Measurements from ENCODE around the gene CHCHD2.
"Not testable (repeated sequence)": the region's sequence is repeated elsewhere in the genome, so short reads cannot be mapped to it uniquely, and the experiment has no call there.

Gene CHCHD2

GRCh38 chr7:56081626-56082340 lies 24.5 kb downstream of the CHCHD2 start:
- no peaks in the 10 kb centered on the region for H3K27me3 ChIP-seq (ENCODE audit: insufficient read depth, poor library complexity, severe bottlenecking)
- no peak overlapping the region for H3K4me3 ChIP-seq (replicated peaks; ENCODE audit: insufficient read depth, low read length)
- no peak overlapping the region for H3K27ac ChIP-seq (replicated peaks)
- DNase-seq (ENCODE audit: low read depth in 1 of 2, low spot score in 1 of 2): no peak
- TF ChIP-seq REST (IDR thresholded peaks at IDR 0.05; ENCODE audit: insufficient replicate concordance, low read depth) (no peak), GABPA (IDR thresholded peaks at IDR 0.05; ENCODE audit: low read depth) (no peak), SPI1 (IDR thresholded peaks at IDR 0.05; ENCODE audit: borderline replicate concordance, low read depth) (no peak), CTCF (IDR thresholded peaks at IDR 0.05; ENCODE audit: insufficient read depth, low read length) (no peak), POLR2AphosphoS5 (IDR thresholded peaks at IDR 0.05; ENCODE audit: low read depth) (no peak)

- not testable (repeated sequence) for H3K27ac ChIP-seq (replicated peaks); H3K27me3 ChIP-seq (ENCODE audit: insufficient read depth, poor library complexity, severe bottlenecking); H3K4me3 ChIP-seq (replicated peaks; ENCODE audit: insufficient read depth, low read length); DNase-seq (ENCODE audit: low read depth in 1 of 2, low spot score in 1 of 2)
Measured at GRCh38 chr7:56080726-56081435, 25.4 kb downstream of the CHCHD2 start.

- Histone ChIP-seq H3K27me3 (ENCODE audit: insufficient read depth, poor library complexity, severe bottlenecking) (no peaks in the 10 kb centered on the region), H3K27ac (replicated peaks) (no peak overlapping the region), H3K4me3 (replicated peaks; ENCODE audit: insufficient read depth, low read length) (no peak overlapping the region)
- no peak for TF ChIP-seq POLR2AphosphoS5 (IDR thresholded peaks at IDR 0.05; ENCODE audit: low read depth)
- no peak for TF ChIP-seq REST (IDR thresholded peaks at IDR 0.05; ENCODE audit: insufficient replicate concordance, low read depth)
- no peak for TF ChIP-seq SPI1 (IDR thresholded peaks at IDR 0.05; ENCODE audit: borderline replicate concordance, low read depth)
- TF ChIP-seq GABPA (IDR thresholded peaks at IDR 0.05; ENCODE audit: low read depth): no peak
- no peak for TF ChIP-seq CTCF (IDR thresholded peaks at IDR 0.05; ENCODE audit: insufficient read depth, low read length)
- DNase-seq (ENCODE audit: low read depth in 1 of 2, low spot score in 1 of 2): no peak
Measured at GRCh38 chr7:56079450-56080185, 26.7 kb downstream of the CHCHD2 start.

GRCh38 chr7:56078196-56078595 lies 28.1 kb downstream of the CHCHD2 start:
- no peak overlapping the region for H3K4me3 ChIP-seq (replicated peaks; ENCODE audit: insufficient read depth, low read length)
- H3K27me3 ChIP-seq (ENCODE audit: insufficient read depth, poor library complexity, severe bottlenecking): no peaks in the 10 kb centered on the region
- no peak for DNase-seq (ENCODE audit: low read depth in 1 of 2, low spot score in 1 of 2)
- H3K27ac ChIP-seq (replicated peaks): no peak overlapping the region
- TF ChIP-seq CTCF (IDR thresholded peaks at IDR 0.05; ENCODE audit: insufficient read depth, low read length) (no peak), SPI1 (IDR thresholded peaks at IDR 0.05; ENCODE audit: borderline replicate concordance, low read depth) (no peak), GABPA (IDR thresholded peaks at IDR 0.05; ENCODE audit: low read depth) (no peak), POLR2AphosphoS5 (IDR thresholded peaks at IDR 0.05; ENCODE audit: low read depth) (no peak), REST (IDR thresholded peaks at IDR 0.05; ENCODE audit: insufficient replicate concordance, low read depth) (no peak)
